GM18951 (cell line): Measurements from ENCODE around the gene RNF208.
A peak's percentile ranks its signal among the peaks of the same experiment; 100 is the strongest.
"Not testable (repeated sequence)": the region's sequence is repeated elsewhere in the genome, so short reads cannot be mapped to it uniquely, and the experiment has no call there.

ENCODE experiments used
- POLR2A ChIP-seq: IDR thresholded peaks from 4 replicates; pipeline ENCODE4 v1.6.1; 2011; ENCODE audit warnings: mild to moderate bottlenecking; ENCODE audit not compliant: insufficient read length, insufficient read depth; ENCODE audit errors: extremely low read depth
- in situ Hi-C: fragments of 300-500 bp; cut with MboI; formaldehyde crosslinking; loops from one replicate; pipeline ENCODE4 v1.12.0; 2022; ENCODE audit warnings: low sequenced_read_pairs, mixed read lengths, inconsistent platforms; ENCODE audit not compliant: unreplicated experiment

Gene RNF208

GRCh38 chr9:137262909-137263285, 40.9 kb upstream of the RNF208 start:
- TF ChIP-seq POLR2A, result no peak
- in situ Hi-C loops, result no loop called here

GRCh38 chr9:137262173-137262908, 40.3 kb upstream of the RNF208 start:
- in situ Hi-C loops, result not testable (repeated sequence)

- TF ChIP-seq POLR2A, result no peak
- in situ Hi-C loops, result no loop called here
Measured at GRCh38 chr9:137256856-137257255, 34.8 kb upstream of the RNF208 start.

- TF ChIP-seq POLR2A, result no peak
- in situ Hi-C loops, result no loop called here
Measured at GRCh38 chr9:137256362-137256761, 34.3 kb upstream of the RNF208 start.

GRCh38 chr9:137255448-137256114, 33.5 kb upstream of the RNF208 start:
- no peak for TF ChIP-seq POLR2A
- in situ Hi-C loops, result no loop called here

- in situ Hi-C loops, result no loop called here
Measured at GRCh38 chr9:137254624-137255447, 32.8 kb upstream of the RNF208 start, which contains the start of gene NELFB. NELFB (plus strand) TSS chr9:137255327.

GRCh38 chr9:137253717-137254623, 31.9 kb upstream of the RNF208 start:
- no peak for TF ChIP-seq POLR2A
- in situ Hi-C loops, result no loop called here

More at GRCh38 chr9:137254624-137255447, 32.8 kb upstream of the RNF208 start, which contains the start of gene NELFB:
- TF ChIP-seq POLR2A, result peak; percentile 86

GRCh38 chr9:137252555-137253506, 30.8 kb upstream of the RNF208 start:
- in situ Hi-C loops, result no loop called here

GRCh38 chr9:137251490-137252268, 29.6 kb upstream of the RNF208 start:
- in situ Hi-C loops, result no loop called here
- TF ChIP-seq POLR2A, result no peak

More at GRCh38 chr9:137252555-137253506, 30.8 kb upstream of the RNF208 start:
- TF ChIP-seq POLR2A, result no peak

GRCh38 chr9:137251194-137251461, 29.1 kb upstream of the RNF208 start, which contains the start of gene STPG3:
STPG3 (plus strand) TSS chr9:137251286; CDS start chr9:137251287, 1 bp downstream.
- in situ Hi-C loops, result no loop called here
- no peak for TF ChIP-seq POLR2A
